Esophagus muscularis mucosa (tissue), 3 donors: ENCODE data around the gene IFNL1.
"Not testable (repeated sequence)": the region's sequence is repeated elsewhere in the genome, so short reads cannot be mapped to it uniquely, and the experiment has no call there.

Source experiments
- CTCF ChIP-seq, 3 experiments: fragments of 200-600 bp in 2 of 3; fragments of 450-650 bp in 1 of 3; sonication (generic) in 2 of 3; IDR thresholded peaks; one replicate each; pipeline ENCODE4 v1.5.1; 2017 to 2019; ENCODE audit warnings: antibody characterized with exemption in 3 of 3, mild to moderate bottlenecking in 2 of 3, moderate library complexity in 1 of 3
- POLR2A ChIP-seq: fragments of 450-650 bp; IDR thresholded peaks from one replicate; pipeline ENCODE4 v1.6.1; 2017; ENCODE audit warnings: antibody characterized with exemption, moderate library complexity, mild to moderate bottlenecking, low read depth

- not testable (repeated sequence) for TF ChIP-seq CTCF (IDR thresholded peaks at IDR 0.05); POLR2A
Observed at GRCh38 chr19:39268085-39268484, 28.1 kb upstream of the IFNL1 start, which contains the start of gene IFNL2.
